ENCODE data around the gene DOK3.

DNA sequence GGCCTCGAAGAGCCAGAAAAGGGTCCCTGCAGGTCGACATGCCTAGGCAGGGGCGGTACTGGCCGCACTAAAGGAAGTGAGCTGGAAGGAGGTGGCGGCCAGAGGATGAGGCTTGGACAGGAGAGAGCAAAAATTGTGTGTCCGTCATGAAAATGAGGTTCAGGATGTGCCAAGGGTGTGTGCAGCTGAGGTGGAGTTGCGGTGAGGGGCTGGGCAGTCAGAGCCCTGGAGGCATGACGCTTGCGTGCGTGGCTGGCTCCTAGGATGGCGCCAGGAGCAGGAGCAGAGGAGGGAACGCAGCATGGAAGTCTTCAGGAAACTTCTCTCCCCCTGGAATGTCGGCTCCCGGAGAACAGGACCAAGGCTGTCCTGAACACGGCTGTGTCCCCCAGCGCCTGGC is 6.7 kb downstream of the DOK3 start:
- TF ChIP-seq, protein P1, sequence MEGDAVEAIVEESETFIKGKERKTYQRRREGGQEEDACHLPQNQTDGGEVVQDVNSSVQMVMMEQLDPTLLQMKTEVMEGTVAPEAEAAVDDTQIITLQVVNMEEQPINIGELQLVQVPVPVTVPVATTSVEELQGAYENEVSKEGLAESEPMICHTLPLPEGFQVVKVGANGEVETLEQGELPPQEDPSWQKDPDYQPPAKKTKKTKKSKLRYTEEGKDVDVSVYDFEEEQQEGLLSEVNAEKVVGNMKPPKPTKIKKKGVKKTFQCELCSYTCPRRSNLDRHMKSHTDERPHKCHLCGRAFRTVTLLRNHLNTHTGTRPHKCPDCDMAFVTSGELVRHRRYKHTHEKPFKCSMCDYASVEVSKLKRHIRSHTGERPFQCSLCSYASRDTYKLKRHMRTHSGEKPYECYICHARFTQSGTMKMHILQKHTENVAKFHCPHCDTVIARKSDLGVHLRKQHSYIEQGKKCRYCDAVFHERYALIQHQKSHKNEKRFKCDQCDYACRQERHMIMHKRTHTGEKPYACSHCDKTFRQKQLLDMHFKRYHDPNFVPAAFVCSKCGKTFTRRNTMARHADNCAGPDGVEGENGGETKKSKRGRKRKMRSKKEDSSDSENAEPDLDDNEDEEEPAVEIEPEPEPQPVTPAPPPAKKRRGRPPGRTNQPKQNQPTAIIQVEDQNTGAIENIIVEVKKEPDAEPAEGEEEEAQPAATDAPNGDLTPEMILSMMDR (IDR thresholded peaks at IDR 0.05) = no peak
- no peak for TF ChIP-seq POLR2AphosphoS5 (IDR thresholded peaks at IDR 0.05)
- TF ChIP-seq POLR2A (IDR thresholded peaks at IDR 0.05) = no peak
